Keratinocyte (primary cell): ENCODE data around the gene SH2D2A. TPM values are rescaled to one million over a fixed set of nuclear protein-coding genes. Genes with fewer than 3 reads are reported as not detected.

Source experiments
- DNase-seq: peaks from one replicate; pipeline ENCODE4 v3.0.0-alpha.2; 2011; ENCODE audit warnings: low read depth, missing footprints, low spot score
- FAIRE-seq: peaks from 2 replicates; lab custom pipeline; 2011; peaks lifted over from hg19 to GRCh38; lab: Jason Lieb, UNC
- H2AFZ ChIP-seq: 2 replicates; pipeline ENCODE4 v1.6.0; 2012; ENCODE audit warnings: low read length, control low read depth, inconsistent platforms; ENCODE audit not compliant: control insufficient read depth
- H3K27ac ChIP-seq: 2 replicates; pipeline ENCODE4 v1.5.1; 2011; ENCODE audit warnings: low read length; ENCODE audit not compliant: control insufficient read depth, insufficient read depth
- H3K27me3 ChIP-seq: 3 replicates; pipeline ENCODE4 v1.6.0; 2011; ENCODE audit warnings: low read length; ENCODE audit not compliant: control insufficient read depth, insufficient read depth; ENCODE audit errors: extremely low read depth
- H3K36me3 ChIP-seq, 2 experiments: 2 replicates in 1 of 2; 3 replicates in 1 of 2; pipeline ENCODE4 v1.5.1; 2011; ENCODE audit warnings: low read length in 2 of 2, mild to moderate bottlenecking in 1 of 2; ENCODE audit not compliant: control insufficient read depth in 2 of 2, insufficient read depth in 2 of 2; ENCODE audit errors: extremely low read depth in 1 of 2
- H3K4me1 ChIP-seq: 3 replicates; pipeline ENCODE4 v1.5.1; 2011; ENCODE audit warnings: low read length; ENCODE audit not compliant: control insufficient read depth, insufficient read depth; ENCODE audit errors: extremely low read depth
- H3K4me2 ChIP-seq: 3 replicates; pipeline ENCODE4 v1.6.0; 2011; ENCODE audit warnings: low read depth, low read length; ENCODE audit not compliant: control insufficient read depth, insufficient read depth; ENCODE audit errors: extremely low read depth
- H3K4me3 ChIP-seq, 3 experiments: fragments of 200-600 bp in 1 of 3; sonication (generic) in 1 of 3; 2 replicates in 2 of 3; 3 replicates in 1 of 3; pipeline ENCODE4 v1.5.1; 2011 to 2016; ENCODE audit warnings: low read length in 3 of 3, mild to moderate bottlenecking in 3 of 3, control low read depth in 2 of 3, inconsistent platforms in 1 of 3, low read depth in 1 of 3, mixed read lengths in 1 of 3, mixed run types in 1 of 3, moderate library complexity in 1 of 3; ENCODE audit not compliant: control insufficient read depth in 2 of 3, insufficient read depth in 2 of 3; ENCODE audit errors: extremely low read depth in 1 of 3
- H3K79me2 ChIP-seq: 2 replicates; pipeline ENCODE4 v1.6.0; 2012; ENCODE audit warnings: low read length; ENCODE audit not compliant: control insufficient read depth, insufficient read depth
- H3K9ac ChIP-seq: 3 replicates; pipeline ENCODE4 v1.6.0; 2011; ENCODE audit warnings: low read length; ENCODE audit not compliant: control insufficient read depth, insufficient read depth; ENCODE audit errors: extremely low read depth
- H3K9me1 ChIP-seq: 3 replicates; pipeline ENCODE4 v1.6.0; 2011; ENCODE audit warnings: low read length; ENCODE audit not compliant: control insufficient read depth, insufficient read depth; ENCODE audit errors: extremely low read depth
- H3K9me3 ChIP-seq: 2 replicates; pipeline ENCODE4 v1.5.1; 2012; ENCODE audit warnings: low read depth, low read length; ENCODE audit not compliant: control insufficient read depth
- H4K20me1 ChIP-seq: 3 replicates; pipeline ENCODE4 v1.6.0; 2011; ENCODE audit warnings: low read length; ENCODE audit not compliant: control insufficient read depth, insufficient read depth; ENCODE audit errors: extremely low read depth
- EZH2 ChIP-seq: IDR thresholded peaks from one replicate; pipeline ENCODE4 v1.6.1; 2012; ENCODE audit warnings: inconsistent platforms, mild to moderate bottlenecking, low read length, moderate library complexity
- dilution Hi-C: fragments of 300-500 bp; cut with MboI; formaldehyde crosslinking; loops from one replicate; pipeline ENCODE4 v1.7.0; 2020; ENCODE audit warnings: low sequenced_read_pairs; ENCODE audit not compliant: extremely low pct_ligation_motif_present
- polyA plus RNA-seq, 5 experiments: library from polyadenylated mRNA; depleted of rRNA in 3 of 5; stranded (reverse) in 3 of 5; stranded (forward) in 1 of 5; unstranded in 1 of 5; fragments of >200 nt; gene quantifications; 1 replicate in 1 of 5; 2 replicates in 3 of 5; 3 replicates in 1 of 5; pipeline versions ENCODE4 v1.2.1 to v1.2.3, GENCODE V29; 2011 to 2012; ENCODE audit warnings: missing spikeins in 2 of 5, low read depth in 1 of 5, low replicate concordance in 1 of 5
- TF ChIP-seq, protein P1 (sequence below), 3 experiments: IDR thresholded peaks in 1 of 3; conservative IDR thresholded peaks in 1 of 3; optimal IDR thresholded peaks in 1 of 3; 2 replicates in 2 of 3; 3 replicates in 1 of 3; pipeline versions ENCODE3 to v1.5.1; 2011; ENCODE audit warnings: low read length in 3 of 3, mild to moderate bottlenecking in 3 of 3, moderate library complexity in 2 of 3, control low read depth in 1 of 3, inconsistent platforms in 1 of 3; ENCODE audit not compliant: insufficient read depth in 2 of 3; ENCODE audit errors: extremely low read depth in 1 of 3

SH2D2A gene
- polyA plus RNA-seq, 1 donor (not counting 4 experiments of a cell fraction or from before 2014, with no cell fraction given): 2.5 TPM

DNA sequence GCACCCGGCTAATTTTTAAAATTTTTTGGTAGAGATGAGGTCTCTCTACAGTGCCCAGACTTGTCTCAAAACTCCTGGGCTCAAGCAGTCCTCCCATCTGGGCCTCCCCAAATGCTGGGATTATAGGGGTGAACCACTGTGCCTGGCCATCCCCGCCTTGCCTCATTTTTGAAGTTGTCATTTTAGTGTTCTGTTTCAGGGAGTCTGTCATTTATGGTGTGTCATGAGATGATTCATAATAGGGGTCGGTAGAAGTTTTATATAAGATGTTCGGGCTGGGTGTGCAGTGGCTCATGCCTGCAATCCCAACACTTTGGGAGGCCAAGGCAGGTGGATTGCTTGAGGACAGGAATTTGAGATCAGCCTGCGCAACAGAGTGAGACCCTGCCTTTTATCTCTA is 40.8 kb downstream of the SH2D2A start:
- TF ChIP-seq EZH2: no peak
- TF ChIP-seq, protein P1, sequence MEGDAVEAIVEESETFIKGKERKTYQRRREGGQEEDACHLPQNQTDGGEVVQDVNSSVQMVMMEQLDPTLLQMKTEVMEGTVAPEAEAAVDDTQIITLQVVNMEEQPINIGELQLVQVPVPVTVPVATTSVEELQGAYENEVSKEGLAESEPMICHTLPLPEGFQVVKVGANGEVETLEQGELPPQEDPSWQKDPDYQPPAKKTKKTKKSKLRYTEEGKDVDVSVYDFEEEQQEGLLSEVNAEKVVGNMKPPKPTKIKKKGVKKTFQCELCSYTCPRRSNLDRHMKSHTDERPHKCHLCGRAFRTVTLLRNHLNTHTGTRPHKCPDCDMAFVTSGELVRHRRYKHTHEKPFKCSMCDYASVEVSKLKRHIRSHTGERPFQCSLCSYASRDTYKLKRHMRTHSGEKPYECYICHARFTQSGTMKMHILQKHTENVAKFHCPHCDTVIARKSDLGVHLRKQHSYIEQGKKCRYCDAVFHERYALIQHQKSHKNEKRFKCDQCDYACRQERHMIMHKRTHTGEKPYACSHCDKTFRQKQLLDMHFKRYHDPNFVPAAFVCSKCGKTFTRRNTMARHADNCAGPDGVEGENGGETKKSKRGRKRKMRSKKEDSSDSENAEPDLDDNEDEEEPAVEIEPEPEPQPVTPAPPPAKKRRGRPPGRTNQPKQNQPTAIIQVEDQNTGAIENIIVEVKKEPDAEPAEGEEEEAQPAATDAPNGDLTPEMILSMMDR (optimal IDR thresholded peaks at IDR 0.05 in 1 of 3, IDR thresholded peaks at IDR 0.05 in 1 of 3, conservative IDR thresholded peaks at IDR 0.05 in 1 of 3; ENCODE audit: extremely low read depth in 1 of 3, insufficient read depth in 2 of 3, low read length in 3 of 3): no peak
- DNase-seq (no peak), FAIRE-seq (no peak)
- peaks cover 4 to 8% of the 10 kb centered on the region in 2 experiments for H3K36me3 ChIP-seq
- no peak overlapping the region for H2AFZ ChIP-seq
- H3K27ac ChIP-seq: no peak overlapping the region
- H3K9me1 ChIP-seq: peaks cover 2% of the 10 kb centered on the region
- peaks cover 82% of the 10 kb centered on the region for H3K79me2 ChIP-seq
- H3K9me3 ChIP-seq: no peaks in the 10 kb centered on the region
- H3K4me2 ChIP-seq: no peak overlapping the region
- no peak overlapping the region for H3K4me3 ChIP-seq
- H3K27me3 ChIP-seq: no peaks in the 10 kb centered on the region
- H3K9ac ChIP-seq: no peak overlapping the region
- peaks cover 10% of the 10 kb centered on the region for H4K20me1 ChIP-seq
- H3K4me1 ChIP-seq: peaks cover 5% of the 10 kb centered on the region
- dilution Hi-C loops: no loop called here

DNA sequence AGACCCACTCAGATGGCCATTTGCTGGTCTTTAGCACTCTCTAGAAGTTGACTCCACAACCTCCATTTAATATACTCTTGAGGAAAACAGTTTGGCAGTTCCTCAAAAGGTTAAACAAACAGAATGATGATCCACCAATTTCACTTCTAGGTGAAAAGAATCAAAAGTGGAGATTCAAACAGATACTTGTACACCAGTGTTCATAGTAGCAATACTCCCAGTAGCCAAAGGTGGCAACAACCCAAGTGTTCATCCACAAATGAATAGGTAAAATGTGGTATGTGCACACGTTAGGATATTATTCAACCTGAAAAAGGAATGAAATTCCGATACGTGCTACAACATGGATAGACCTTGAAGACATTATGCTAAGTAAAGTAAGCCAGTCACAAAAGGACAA is 43.0 kb downstream of the SH2D2A start:
- H3K9ac ChIP-seq: no peak overlapping the region
- no peaks in the 10 kb centered on the region for H3K27me3 ChIP-seq
- H2AFZ ChIP-seq: no peak overlapping the region
- TF ChIP-seq, protein P1 (optimal IDR thresholded peaks at IDR 0.05 in 1 of 3, IDR thresholded peaks at IDR 0.05 in 1 of 3, conservative IDR thresholded peaks at IDR 0.05 in 1 of 3; ENCODE audit: extremely low read depth in 1 of 3, insufficient read depth in 2 of 3, low read length in 3 of 3): peak in 1 of 3 experiments; percentile 21
- no peak for TF ChIP-seq EZH2
- H3K9me1 ChIP-seq: peaks cover 3% of the 10 kb centered on the region
- H3K4me2 ChIP-seq: no peak overlapping the region
- peaks cover 90% of the 10 kb centered on the region for H3K79me2 ChIP-seq
- peaks cover 10% of the 10 kb centered on the region for H4K20me1 ChIP-seq
- no peaks in the 10 kb centered on the region for H3K9me3 ChIP-seq
- no peak overlapping the region for H3K4me3 ChIP-seq
- H3K27ac ChIP-seq: no peak overlapping the region
- peaks cover 13% of the 10 kb centered on the region for H3K4me1 ChIP-seq
- FAIRE-seq (no peak), DNase-seq (no peak)
- H3K36me3 ChIP-seq: peaks cover 9 to 10% of the 10 kb centered on the region in 2 experiments
- dilution Hi-C loops: no loop called here
